Measurements from ENCODE around the gene POFUT1. TPM values are rescaled to one million over a fixed set of nuclear protein-coding genes. Genes with fewer than 3 reads are reported as not detected.
"Not testable (repeated sequence)": the region's sequence is repeated elsewhere in the genome, so short reads cannot be mapped to it uniquely, and the experiment has no call there.

The POFUT1 gene
- total RNA-seq, 4 donors from 2014 or later: 15.7 to 29.6 (median 18.1) TPM

- intact Hi-C loops (cut with DNase I): no loop called here
Observed at GRCh38 chr20:32274359-32274758, 66.7 kb downstream of the POFUT1 start.

GRCh38 chr20:32275163-32275562 is 67.5 kb downstream of the POFUT1 start:
- 74 to 83% methylated on average over 3 of the region's 3 CpGs for WGBS, 2 donors

More at GRCh38 chr20:32274359-32274758, 66.7 kb downstream of the POFUT1 start:
- H3K4me1 ChIP-seq: peaks cover 5 to 25% (median 14%) of the 10 kb centered on the region in 3 donors
- DNase-seq: no peak
- no peak for TF ChIP-seq CTCF (IDR thresholded peaks at IDR 0.05)
- TF ChIP-seq POLR2A (IDR thresholded peaks at IDR 0.05): no peak
- no peaks in the 10 kb centered on the region for H3K9me3 ChIP-seq
- no peaks in the 10 kb centered on the region for H3K36me3 ChIP-seq
- peaks cover 0 to 10% (median 0%) of the 10 kb centered on the region in 4 donors for H3K27me3 ChIP-seq
- H3K27ac ChIP-seq: no peak overlapping the region
- H3K4me3 ChIP-seq: no peak overlapping the region
- 71 to 84% methylated on average over 3 of the region's 3 CpGs for whole genome bisulfite sequencing, 2 donors

GRCh38 chr20:32277361-32278198 is 69.9 kb downstream of the POFUT1 start, which contains the start of gene KIF3B:
TSS of gene KIF3B (plus strand) at chr20:32277651. CDS start at chr20:32309778, 32,127 bp downstream.
- Histone ChIP-seq H3K4me3 (peak within 1 kb of the TSS; percentile 68 to 95 (median 90)), H3K4me1 (peaks cover 5 to 37% (median 16%) of the 10 kb centered on the region in 3 donors), H3K27ac (peak within 1 kb of the TSS; percentile 67 to 87 (median 80)), H3K36me3 (peaks cover 0 to 9% (median 0%) of the 10 kb centered on the region in 3 donors), H3K27me3 (no peaks in the 10 kb centered on the region), H3K9me3 (no peaks in the 10 kb centered on the region)
- peak; percentile 45 for DNase-seq
- intact Hi-C loops (cut with DNase I): no loop called here
- 2 to 4% methylated on average over 13 to 18 of the region's 62 CpGs for WGBS, 2 donors
- TF ChIP-seq CTCF (IDR thresholded peaks at IDR 0.05) (peak in 1 of 6 experiments; percentile 6), POLR2A (IDR thresholded peaks at IDR 0.05) (peak in 2 of 4 donors; percentile 25 to 40)

More at GRCh38 chr20:32275163-32275562, 67.5 kb downstream of the POFUT1 start:
- DNase-seq; H3K36me3 ChIP-seq; H3K27ac ChIP-seq; H3K9me3 ChIP-seq; H3K4me3 ChIP-seq; intact Hi-C loops (cut with DNase I): not testable (repeated sequence)
- Histone ChIP-seq H3K27me3 (peaks cover 0 to 10% (median 0%) of the 10 kb centered on the region in 4 donors), H3K4me1 (peaks cover 5 to 25% (median 14%) of the 10 kb centered on the region in 3 donors)

GRCh38 chr20:32278199-32278643 is 70.5 kb downstream of the POFUT1 start:
- peak overlapping the region; percentile 68 to 95 (median 90) for H3K4me3 ChIP-seq
- H3K4me1 ChIP-seq: peaks cover 5 to 41% (median 17%) of the 10 kb centered on the region in 3 donors
- H3K27me3 ChIP-seq: no peaks in the 10 kb centered on the region
- peaks cover 0 to 9% (median 0%) of the 10 kb centered on the region in 3 donors for H3K36me3 ChIP-seq
- H3K9me3 ChIP-seq: no peaks in the 10 kb centered on the region
- H3K27ac ChIP-seq: peak overlapping the region in 3 of 4 donors; percentile 80 to 87 (median 80)
- 35 to 51% methylated on average over 4 of the region's 4 CpGs for WGBS, 2 donors
- intact Hi-C loops (cut with DNase I): no loop called here
- DNase-seq: no peak
- TF ChIP-seq POLR2A (IDR thresholded peaks at IDR 0.05) (no peak), CTCF (IDR thresholded peaks at IDR 0.05) (no peak)

GRCh38 chr20:32281711-32282110 is 74.0 kb downstream of the POFUT1 start:
- H3K27me3 ChIP-seq: no peaks in the 10 kb centered on the region
- TF ChIP-seq CTCF (IDR thresholded peaks at IDR 0.05) (no peak), POLR2A (IDR thresholded peaks at IDR 0.05) (no peak)
- WGBS, 2 donors: 90 to 93% methylated on average over 4 of the region's 4 CpGs
- no peak overlapping the region for H3K4me3 ChIP-seq
- H3K27ac ChIP-seq: no peak overlapping the region
- H3K4me1 ChIP-seq: peaks cover 5 to 55% (median 27%) of the 10 kb centered on the region in 3 donors
- no peak for DNase-seq
- H3K36me3 ChIP-seq: peaks cover 0 to 9% (median 0%) of the 10 kb centered on the region in 3 donors
- intact Hi-C loops (cut with DNase I): no loop called here
- no peaks in the 10 kb centered on the region for H3K9me3 ChIP-seq

Data from esophagus squamous epithelium (tissue), 5 donors.